HepG2 (cell line): ENCODE measurements around the gene N4BP2L1. TPM values are rescaled to one million over a fixed set of nuclear protein-coding genes. Genes with fewer than 3 reads are reported as not detected.

Source experiments
- ATAC-seq: fragments of 200-7000 bp; cut with Tn5 transposase; 3 replicates; pipeline ENCODE4 v1.9.1; 2020; ENCODE audit warnings: mild to moderate bottlenecking, moderate library complexity
- BruUV-seq: library from RNA; stranded (reverse); fragments of 400-500 nt; replicated peaks from 2 replicates; lab custom pipeline; 2021; lab: Mats Ljungman, UMichigan
- CTCF ChIA-PET: fragments of 300-600 bp; formaldehyde crosslinking; extraction: SDS; loops from one replicate; lab custom pipeline; 2021; ENCODE audit warnings: low total read pairs, inconsistent platforms, low intra/inter-chr PET ratio; lab: Yijun Ruan, JAX
- POLR2A ChIA-PET: fragments of 350-600 bp; sonication (Branson Sonifier 250); formaldehyde crosslinking; loops from one replicate; lab custom pipeline; 2020; ENCODE audit warnings: antibody characterized with exemption, inconsistent platforms; lab: Yijun Ruan, JAX
- DNase-seq: peaks from one replicate; pipeline ENCODE4 v3.0.0-alpha.2; 2015; ENCODE audit warnings: low spot score
- FAIRE-seq: peaks from 3 replicates; lab custom pipeline; 2011; peaks lifted over from hg19 to GRCh38; lab: Jason Lieb, UNC
- H2AFZ ChIP-seq: one replicate; pipeline ENCODE4 v1.6.1; 2011; ENCODE audit warnings: low read length, inconsistent platforms
- H3K27ac ChIP-seq: fragments of 300-600 bp; 3 replicates; pipeline ENCODE4 v1.8.0; 2011; ENCODE audit warnings: mixed run types, mild to moderate bottlenecking, mixed read lengths, low read length, inconsistent platforms; ENCODE audit not compliant: insufficient read depth; ENCODE audit errors: extremely low read length
- H3K27me3 ChIP-seq, 2 experiments: fragments of 200-600 bp in 1 of 2; 2 replicates in 1 of 2; 3 replicates in 1 of 2; pipeline versions ENCODE4 v1.6.0 to v1.8.0; 2011; ENCODE audit warnings: low read length in 2 of 2, mild to moderate bottlenecking in 2 of 2, moderate library complexity in 2 of 2, inconsistent platforms in 1 of 2; ENCODE audit not compliant: insufficient read depth in 2 of 2, control insufficient read depth in 1 of 2
- H3K36me3 ChIP-seq, 2 experiments: fragments of 200-600 bp in 1 of 2; replicated peaks in 1 of 2; 2 replicates in 1 of 2; 3 replicates in 1 of 2; pipeline versions ENCODE4 v1.5.1 to v1.8.0; 2011; ENCODE audit warnings: low read length in 2 of 2, inconsistent platforms in 1 of 2; ENCODE audit not compliant: insufficient read depth in 2 of 2, control insufficient read depth in 1 of 2
- H3K4me1 ChIP-seq: 2 replicates; pipeline ENCODE4 v1.5.1; 2012; ENCODE audit warnings: low read length, inconsistent platforms; ENCODE audit not compliant: insufficient read depth
- H3K4me2 ChIP-seq: 2 replicates; pipeline ENCODE4 v1.6.0; 2011; ENCODE audit warnings: low read depth, low read length, inconsistent platforms
- H3K4me3 ChIP-seq, 3 experiments: fragments of 200-600 bp in 1 of 3; sonication (generic), shearing (Covaris generic) in 1 of 3; replicated peaks in 1 of 3; 2 replicates each; pipeline ENCODE4 v1.5.1; 2011 to 2016; ENCODE audit warnings: low read length in 3 of 3, inconsistent platforms in 2 of 3, low read depth in 2 of 3, mild to moderate bottlenecking in 2 of 3, control low read depth in 1 of 3, mixed read lengths in 1 of 3; ENCODE audit not compliant: insufficient read depth in 1 of 3
- H3K79me2 ChIP-seq: one replicate; pipeline ENCODE4 v1.6.1; 2011; ENCODE audit warnings: low read length, inconsistent platforms; ENCODE audit not compliant: insufficient read depth
- H3K9ac ChIP-seq: 2 replicates; pipeline ENCODE4 v1.6.0; 2011; ENCODE audit warnings: mild to moderate bottlenecking, low read depth, low read length, inconsistent platforms; ENCODE audit not compliant: insufficient read depth
- H3K9me3 ChIP-seq: 2 replicates; pipeline ENCODE4 v1.5.1; 2012; ENCODE audit warnings: mild to moderate bottlenecking, low read length
- H4K20me1 ChIP-seq: 2 replicates; pipeline ENCODE4 v1.6.0; 2011; ENCODE audit warnings: inconsistent platforms, mild to moderate bottlenecking, low read length, moderate library complexity; ENCODE audit not compliant: insufficient read depth
- AHDC1 ChIP-seq: sonication (generic); formaldehyde crosslinking; IDR thresholded peaks from 2 replicates; pipeline ENCODE4 v1.5.1; 2020; ENCODE audit warnings: mild to moderate bottlenecking, missing genetic modification reagents, borderline replicate concordance
- ATF7 ChIP-seq, 2 experiments: fragments of 450-650 bp in 1 of 2; sonication (generic) in 1 of 2; formaldehyde crosslinking in 1 of 2; IDR thresholded peaks; 2 replicates each; pipeline versions ENCODE4 v1.4.0 to v1.6.1; 2016 to 2020; ENCODE audit warnings: antibody characterized with exemption in 1 of 2, mild to moderate bottlenecking in 1 of 2, missing genetic modification reagents in 1 of 2
- CAMTA2 ChIP-seq: sonication (generic); formaldehyde crosslinking; IDR thresholded peaks from 2 replicates; pipeline ENCODE4 v1.4.0; 2020; ENCODE audit warnings: mild to moderate bottlenecking, missing genetic modification reagents, borderline replicate concordance
- FOXA1 ChIP-seq, 2 experiments: fragments of 450-650 bp in 1 of 2; sonication (generic) in 1 of 2; formaldehyde crosslinking in 1 of 2; IDR thresholded peaks; 2 replicates each; pipeline versions ENCODE4 v1.4.0 to v1.6.1; 2016 to 2020; ENCODE audit warnings: missing genetic modification reagents in 1 of 2
- FOXA3 ChIP-seq: IDR thresholded peaks from 2 replicates; pipeline ENCODE4 v1.6.1; 2016; ENCODE audit warnings: missing genetic modification reagents, missing compliant biosample characterization
- KDM1A ChIP-seq: IDR thresholded peaks from 2 replicates; pipeline ENCODE4 v1.6.1; 2016; ENCODE audit warnings: missing compliant biosample characterization
- KLF9 ChIP-seq: IDR thresholded peaks from 2 replicates; pipeline ENCODE4 v1.6.1; 2016; ENCODE audit warnings: low read depth
- MED1 ChIP-seq: sonication (generic); formaldehyde crosslinking; IDR thresholded peaks from 2 replicates; pipeline ENCODE4 v1.4.0; 2020; ENCODE audit warnings: missing genetic modification reagents
- MEIS1 ChIP-seq: sonication (generic); formaldehyde crosslinking; IDR thresholded peaks from 2 replicates; pipeline ENCODE4 v1.9.0; 2021; ENCODE audit warnings: mild to moderate bottlenecking, missing genetic modification reagents, moderate library complexity, borderline replicate concordance
- MTF1 ChIP-seq: sonication (generic); formaldehyde crosslinking; IDR thresholded peaks from 2 replicates; pipeline ENCODE4 v1.5.0; 2020; ENCODE audit warnings: missing genetic modification reagents
- NBN ChIP-seq: fragments of 450-650 bp; conservative IDR thresholded peaks from 2 replicates; pipeline ENCODE4 v1.6.1; 2017
- NFE2 ChIP-seq: sonication (generic); formaldehyde crosslinking; IDR thresholded peaks from 2 replicates; pipeline ENCODE4 v1.4.0; 2020; ENCODE audit warnings: missing genetic modification reagents
- RBM22 ChIP-seq: fragments of 200-400 bp; formaldehyde crosslinking; optimal IDR thresholded peaks from 2 replicates; pipeline ENCODE3; 2017; ENCODE audit warnings: mild to moderate bottlenecking, low read length, moderate library complexity
- SUZ12 ChIP-seq: fragments of 150-350 bp; IDR thresholded peaks from 2 replicates; pipeline ENCODE4 v1.6.1; 2014; ENCODE audit warnings: low read depth, low read length
- ZNF24 ChIP-seq: fragments of 450-650 bp; IDR thresholded peaks from 2 replicates; pipeline ENCODE4 v1.6.1; 2017; ENCODE audit warnings: antibody characterized with exemption, mild to moderate bottlenecking
- ZNF296 ChIP-seq: sonication (generic); formaldehyde crosslinking; conservative IDR thresholded peaks from 2 replicates; pipeline ENCODE4 v1.5.0; 2020; ENCODE audit warnings: mild to moderate bottlenecking, missing genetic modification reagents
- ZXDC ChIP-seq: sonication (generic); formaldehyde crosslinking; IDR thresholded peaks from 2 replicates; pipeline ENCODE4 v1.5.0; 2020; ENCODE audit warnings: mild to moderate bottlenecking, missing genetic modification reagents
- WGBS: methylation state at CpG from one replicate; pipeline ENCODE4 v1.1.6; 2017; ENCODE audit warnings: low lambda C conversion rate; 5-methylcytosine and 5-hydroxymethylcytosine counted together
- in situ Hi-C: cut with HindIII; loops from 2 replicates; pipeline ENCODE4 v1.10.0; 2017; ENCODE audit warnings: low pct_unique_long_range_greater_than_20kb; ENCODE audit not compliant: extremely low pct_ligation_motif_present
- intact Hi-C: fragments of 100-400 bp; cut with micrococcal nuclease; formaldehyde crosslinking; loops from one replicate; pipeline ENCODE4 v1.10.0; 2022; ENCODE audit not compliant: unreplicated experiment
- polyA plus RNA-seq, 8 experiments: library from polyadenylated mRNA; depleted of rRNA in 3 of 8; stranded (reverse) in 7 of 8; unstranded in 1 of 8; fragments of >200 nt; fragmentation: Illumina TruSeq in 4 of 8; extraction: Trizol in 4 of 8; gene quantifications; 2 replicates each; pipeline versions ENCODE4 v1.2.1 to v1.2.3, GENCODE V29; 2011 to 2016; ENCODE audit warnings: low read depth in 4 of 8, missing spikeins in 1 of 8, mixed read lengths in 1 of 8; ENCODE audit not compliant: insufficient read depth in 1 of 8
- total RNA-seq, 5 experiments: library from RNA; depleted of rRNA; stranded (reverse); fragments of >200 nt; fragmentation: Illumina TruSeq; extraction: Trizol; gene quantifications; 2 replicates each; pipeline ENCODE4 v1.2.3, GENCODE V29; 2016; ENCODE audit warnings: low read depth in 1 of 5

The N4BP2L1 gene
- total and polyA plus RNA-seq, 2 of the 13 experiments (the other 11 are each of a cell fraction or from before 2014, with no cell fraction given) = 13.2 to 34.5 TPM

GRCh38 chr13:32453981-32454380 lies 26.1 kb upstream of the N4BP2L1 start:
- FAIRE-seq = no peak

More at GRCh38 chr13:32453981-32454380, 26.1 kb upstream of the N4BP2L1 start:
- ChIA-PET POLR2A (interaction anchor here (0.6 to 2.3 kb wide), 2 partner anchors 25 to 238 kb away, joined by 3 to 11 read pairs; partner anchors contain the start of gene N4BP2L1), CTCF (no interaction called here)
- Histone ChIP-seq H3K9me3 (peaks cover 21% of the 10 kb centered on the region), H4K20me1 (no peaks in the 10 kb centered on the region), H3K4me2 (peak overlapping the region; percentile 50), H3K27me3 (no peaks in the 10 kb centered on the region), H2AFZ (no peak overlapping the region), H3K4me3 (no peak overlapping the region), H3K79me2 (no peaks in the 10 kb centered on the region), H3K36me3 (no peaks in the 10 kb centered on the region), H3K9ac (peak overlapping the region; percentile 52; the same call in 1 of the 2 replicates), H3K27ac (peak overlapping the region; percentile 76), H3K4me1 (peaks cover 44% of the 10 kb centered on the region)
- WGBS = 82% methylated on average over 1 of the region's 1 CpG
- TF ChIP-seq KDM1A (CRISPR knock-in tag) (no peak), AHDC1 (CRISPR knock-in tag) (no peak), FOXA3 (no peak), CAMTA2 (CRISPR knock-in tag) (no peak), FOXA1 (IDR thresholded peaks at IDR 0.05) (no peak), FOXA1 (CRISPR knock-in tag; IDR thresholded peaks at IDR 0.05) (no peak), ZNF24 (no peak), MTF1 (CRISPR knock-in tag) (no peak), ZNF296 (CRISPR knock-in tag) (no peak), NBN (no peak), ZXDC (CRISPR knock-in tag) (no peak), ATF7 (IDR thresholded peaks at IDR 0.05) (no peak), ATF7 (CRISPR knock-in tag; IDR thresholded peaks at IDR 0.05) (no peak), MEIS1 (CRISPR knock-in tag) (no peak), KLF9 (CRISPR knock-in tag) (no peak), RBM22 (no peak), NFE2 (no peak), SUZ12 (no peak), MED1 (CRISPR knock-in tag) (no peak)
- ATAC-seq (no peak), DNase-seq (no peak)
- in situ Hi-C loops = no loop called here
- no TSS peak for BruUV-seq
- intact Hi-C loops = no loop called here
